Activated CD8-positive, alpha-beta memory T cell treated with anti-CD3 and anti-CD28 coated beads, Interleukin-2, amount 50 U/mL, for 1 hour (primary cell): ENCODE measurements around the gene SPRN.
"Not testable (repeated sequence)": the region's sequence is repeated elsewhere in the genome, so short reads cannot be mapped to it uniquely, and the experiment has no call there.

Experiments
- DNase-seq: peaks from one replicate; pipeline ENCODE4 v3.0.0-alpha.2; 2020; ENCODE audit errors: extremely low read depth

Gene SPRN

DNA sequence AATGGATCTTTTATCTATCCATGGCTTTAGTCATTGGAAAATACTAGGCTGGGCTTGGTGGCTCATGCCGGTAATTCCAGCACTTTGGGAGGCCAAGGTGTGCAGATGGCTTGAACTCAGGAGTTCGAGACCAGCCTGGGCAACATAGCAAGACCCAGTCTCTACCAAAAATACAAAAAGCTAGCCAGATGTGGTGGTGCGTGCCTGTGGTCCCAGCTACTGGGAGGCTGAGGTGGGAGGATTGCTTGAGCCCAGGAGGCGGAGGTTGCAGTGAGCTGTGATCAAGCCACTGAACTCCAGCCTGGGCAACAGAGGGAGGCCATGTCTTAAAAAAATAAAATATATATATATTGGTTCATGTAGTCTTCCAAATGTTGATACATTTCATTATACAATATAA lies 37.5 kb downstream of the SPRN start:
- not testable (repeated sequence) for DNase-seq

DNA sequence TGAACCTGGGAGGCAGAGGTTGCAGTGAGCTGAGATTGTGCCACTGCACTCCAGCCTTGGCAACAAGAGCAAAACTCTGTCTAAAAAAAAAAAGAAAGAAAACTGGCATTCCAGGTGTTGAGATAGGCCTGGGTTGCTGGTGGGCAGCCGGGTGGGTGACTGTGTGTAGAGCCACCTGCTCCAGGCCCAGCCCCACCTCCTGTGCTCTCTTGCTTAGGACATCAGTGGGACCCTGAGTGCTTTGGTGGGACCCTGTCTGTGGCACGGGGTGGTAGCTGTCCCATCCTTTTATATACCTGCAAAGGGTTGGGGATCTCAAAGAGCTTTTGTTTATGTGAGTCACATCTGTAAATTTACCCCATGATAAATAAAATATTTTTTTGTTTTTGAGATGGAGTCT lies 39.2 kb downstream of the SPRN start:
- DNase-seq: no peak

DNA sequence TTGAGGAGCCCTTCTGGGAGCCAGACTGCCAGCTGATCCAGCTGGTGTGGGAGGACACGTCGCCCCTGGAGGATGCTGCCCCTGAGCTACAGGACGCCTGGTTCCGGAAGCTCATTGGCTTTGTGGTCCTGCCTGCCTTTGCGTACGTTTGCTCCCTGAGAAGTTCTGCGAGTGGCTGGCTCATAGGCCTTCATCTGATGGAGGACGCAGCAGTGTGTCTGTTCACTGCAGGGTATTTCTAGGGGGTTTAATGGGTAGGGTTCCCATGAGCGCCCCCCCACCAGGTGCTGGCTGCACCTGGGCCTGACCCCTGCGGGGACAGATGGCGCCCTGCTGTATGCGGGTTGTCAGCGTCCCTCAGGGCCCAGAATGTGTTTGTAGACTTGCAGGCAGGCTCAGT lies 40.4 kb downstream of the SPRN start:
- no peak for DNase-seq

DNA sequence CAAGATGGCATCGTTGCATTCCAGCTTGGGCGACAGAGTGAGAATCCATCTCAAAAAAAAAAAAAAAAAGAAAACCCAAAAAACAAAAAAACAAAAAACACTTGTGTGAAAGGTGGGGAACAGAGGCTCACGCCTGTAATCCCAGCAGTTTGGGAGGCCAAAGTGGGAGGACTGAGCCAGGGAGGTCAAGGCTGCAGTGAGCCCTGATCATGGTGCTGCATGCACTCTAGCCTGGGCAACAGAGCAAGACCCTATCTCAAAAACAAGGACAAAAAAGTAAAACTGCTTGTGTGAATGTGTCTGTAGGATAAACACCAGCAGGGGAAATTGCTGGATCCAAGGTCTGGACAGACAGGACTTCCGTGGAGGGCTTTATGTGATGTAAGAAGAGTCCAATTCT lies 40.9 kb downstream of the SPRN start:
- no peak for DNase-seq

DNA sequence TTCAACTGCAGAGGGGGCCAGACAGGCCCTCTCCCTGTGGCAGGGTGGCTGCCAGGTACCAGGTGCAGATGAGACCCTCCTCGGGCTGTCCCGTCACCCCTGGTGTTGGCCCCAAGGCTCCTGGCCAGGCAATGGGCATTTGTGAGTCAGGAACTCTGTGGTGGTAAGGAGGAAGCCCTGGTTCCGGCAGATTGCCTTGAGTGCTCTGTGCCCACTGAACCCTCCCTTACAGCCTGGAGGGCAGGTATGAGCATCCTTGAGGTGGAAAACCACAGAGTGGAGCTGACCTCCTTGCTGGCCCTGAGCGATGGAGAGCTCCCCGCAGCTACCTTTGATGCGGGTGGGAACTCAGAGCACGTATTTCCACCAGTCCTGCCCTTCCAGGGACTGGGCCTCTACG lies 43.4 kb downstream of the SPRN start:
- DNase-seq: no peak

DNA sequence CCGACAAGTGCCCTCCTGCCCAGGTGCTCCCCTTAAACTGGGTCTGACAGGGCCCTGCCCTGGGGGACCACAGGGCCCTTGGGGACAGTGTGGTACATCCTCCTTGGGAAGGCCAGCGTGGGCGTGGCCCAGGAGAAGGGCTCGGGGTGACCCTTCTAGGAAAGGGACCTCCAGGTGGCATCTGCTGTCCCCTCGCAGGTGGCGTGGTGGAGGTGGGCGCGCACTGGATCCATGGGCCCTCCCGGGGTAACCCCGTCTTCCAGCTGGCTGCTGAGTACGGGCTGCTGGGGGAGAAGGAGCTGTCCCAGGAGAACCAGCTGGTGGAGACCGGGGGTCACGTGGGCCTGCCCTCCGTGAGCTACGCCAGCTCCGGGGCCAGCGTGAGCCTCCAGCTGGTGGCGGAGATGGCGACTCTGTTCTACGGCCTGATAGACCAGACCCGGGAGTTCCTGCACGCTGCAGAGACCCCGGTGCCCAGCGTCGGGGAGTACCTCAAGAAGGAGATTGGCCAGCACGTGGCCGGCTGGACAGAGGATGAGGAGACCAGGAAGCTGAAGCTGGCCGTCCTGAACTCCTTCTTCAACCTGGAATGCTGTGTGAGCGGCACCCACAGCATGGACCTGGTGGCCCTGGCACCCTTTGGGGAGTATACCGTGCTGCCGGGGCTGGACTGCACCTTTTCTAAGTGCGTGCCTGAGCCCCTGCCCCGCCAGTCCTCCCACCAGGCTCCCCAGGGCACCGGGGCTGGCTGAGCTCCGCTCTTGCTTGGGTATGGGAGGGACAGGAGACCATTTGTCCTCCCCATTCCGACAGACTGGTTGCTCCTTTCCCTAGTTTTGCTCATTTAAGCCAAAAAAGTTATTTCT lies 44.4 kb downstream of the SPRN start:
- DNase-seq: no peak

DNA sequence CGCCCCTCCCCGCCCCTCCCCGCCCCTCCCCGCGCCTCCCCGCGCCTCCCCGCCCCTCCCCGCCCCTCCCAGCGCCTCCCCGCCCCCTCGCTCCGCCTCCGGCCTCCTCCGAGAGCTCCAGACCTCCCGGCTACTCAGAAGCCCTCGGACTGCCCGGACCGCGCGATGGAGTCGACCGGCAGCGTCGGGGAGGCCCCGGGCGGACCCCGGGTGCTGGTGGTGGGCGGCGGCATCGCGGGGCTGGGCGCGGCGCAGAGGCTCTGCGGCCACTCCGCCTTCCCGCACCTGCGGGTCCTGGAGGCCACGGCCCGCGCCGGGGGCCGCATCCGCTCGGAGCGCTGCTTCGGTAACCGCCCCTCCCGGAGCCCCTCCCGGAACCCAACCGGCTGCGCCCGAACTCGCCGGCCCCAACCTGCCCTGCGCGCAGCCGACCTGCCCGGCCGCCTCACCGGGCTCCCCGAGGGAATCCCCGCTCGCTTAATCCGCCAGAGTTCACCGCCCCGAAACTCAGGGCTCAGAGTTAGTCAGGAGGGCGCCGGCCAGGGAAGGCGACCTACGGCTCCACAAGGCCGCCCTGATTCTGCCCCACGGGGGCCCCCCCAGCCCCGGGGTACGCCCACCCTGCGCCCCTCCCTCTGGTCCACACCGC lies 45.1 kb downstream of the SPRN start, which contains the start of gene PAOX:
Gene PAOX, plus strand, starts transcription at position 111 of the 649 bp plus-strand sequence. Its CDS starts 55 bp downstream, at position 166.
- DNase-seq: no peak

DNA sequence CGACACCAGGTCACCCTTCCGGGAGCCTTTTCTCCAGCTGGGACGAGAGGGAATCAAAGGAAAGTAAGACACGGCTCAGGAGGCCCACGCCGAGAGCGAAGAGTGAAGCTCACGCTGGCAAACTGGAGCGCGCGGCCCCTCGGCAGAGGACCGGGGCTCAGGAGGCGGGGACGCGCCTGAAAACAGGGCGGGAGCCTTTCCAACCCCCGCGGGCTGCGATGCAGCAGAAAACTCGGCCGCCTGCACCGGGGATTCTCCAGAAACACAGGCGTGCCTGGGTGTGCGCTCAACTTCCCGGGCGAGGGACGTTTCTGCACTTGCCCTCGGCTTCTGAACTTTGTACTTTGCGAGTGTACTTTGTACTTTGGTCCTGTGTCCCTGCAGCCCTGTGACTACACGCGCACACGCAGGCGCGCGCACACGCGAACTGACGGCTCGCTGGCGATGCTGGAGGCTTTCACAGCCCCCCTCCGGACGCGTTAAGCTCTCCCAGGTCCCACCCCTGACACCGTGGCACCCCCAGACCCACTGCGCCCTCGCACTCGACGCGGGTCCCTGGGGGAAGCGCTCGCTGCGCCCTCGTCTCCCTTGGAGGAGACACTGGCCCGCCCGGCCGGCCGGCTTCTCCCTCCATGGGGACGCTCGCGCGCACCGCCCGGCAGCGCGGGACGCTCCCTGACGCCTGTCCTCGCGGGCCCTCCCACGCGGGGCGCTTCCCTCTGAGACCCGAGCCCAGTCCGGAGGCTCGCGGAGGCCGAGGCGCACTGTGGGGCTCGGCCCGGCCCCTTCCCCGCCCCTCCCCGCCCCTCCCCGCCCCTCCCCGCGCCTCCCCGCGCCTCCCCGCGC lies 46.0 kb downstream of the SPRN start:
- no peak for DNase-seq

DNA sequence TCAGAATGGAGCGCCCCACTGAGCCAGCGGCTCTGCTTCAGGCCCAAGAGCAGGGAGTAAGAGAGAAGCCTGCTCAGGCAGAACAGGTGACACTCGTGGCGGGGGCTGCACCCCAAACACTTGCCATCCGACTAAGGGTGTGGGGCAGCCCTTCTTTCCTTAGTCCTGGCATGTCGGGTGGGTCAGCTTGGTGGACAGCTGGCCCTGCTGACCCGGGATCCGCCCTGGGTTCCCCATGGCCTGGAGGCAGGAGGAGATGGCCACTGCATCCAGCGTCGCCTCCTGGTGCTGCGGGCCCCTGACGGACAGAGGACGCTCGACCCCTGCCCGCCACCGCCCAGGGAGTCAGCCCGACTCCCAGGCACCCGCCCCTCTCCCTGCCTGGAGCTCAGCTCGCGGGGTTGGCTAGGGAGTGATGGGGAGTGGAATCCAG lies 46.6 kb downstream of the SPRN start:
- no peak for DNase-seq

DNA sequence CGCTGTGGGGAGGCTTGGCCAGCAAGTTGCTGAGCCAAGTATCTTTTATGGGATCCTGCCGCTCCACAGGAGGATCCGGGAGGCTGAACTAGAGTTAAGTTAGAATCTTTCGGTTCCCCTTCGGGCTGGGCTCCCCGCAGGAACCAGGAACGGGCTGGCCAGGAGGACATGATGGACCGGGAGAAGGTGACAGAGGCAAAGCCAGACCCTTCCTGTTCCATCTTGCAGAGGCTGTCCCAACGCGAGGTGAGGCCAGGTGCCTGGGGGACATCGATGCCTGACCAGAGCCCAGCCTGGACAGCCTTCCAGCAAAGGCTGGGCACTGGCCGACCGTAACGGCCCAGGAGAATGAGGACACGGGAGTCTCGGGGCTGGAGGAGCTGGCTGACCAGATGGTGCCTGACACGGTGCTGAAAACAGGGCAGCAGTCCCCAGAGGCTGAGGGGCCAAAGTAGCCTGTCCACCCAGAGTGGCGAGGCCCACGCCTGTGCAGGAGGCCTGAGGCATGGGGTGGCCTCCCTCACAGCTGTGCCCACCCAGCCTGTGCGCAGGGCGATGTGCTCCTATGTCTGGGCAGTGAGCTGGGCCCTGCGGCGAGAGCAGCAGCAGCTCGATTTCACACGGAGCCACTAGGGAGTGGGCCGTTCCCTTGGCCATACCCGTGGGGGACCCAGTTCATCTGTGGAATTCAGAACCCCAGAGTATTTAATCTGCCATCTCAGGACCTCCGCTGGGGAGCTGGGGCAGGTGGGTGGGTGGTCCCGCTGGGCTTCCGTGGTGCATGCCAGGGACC lies 47.2 kb downstream of the SPRN start:
- no peak for DNase-seq

DNA sequence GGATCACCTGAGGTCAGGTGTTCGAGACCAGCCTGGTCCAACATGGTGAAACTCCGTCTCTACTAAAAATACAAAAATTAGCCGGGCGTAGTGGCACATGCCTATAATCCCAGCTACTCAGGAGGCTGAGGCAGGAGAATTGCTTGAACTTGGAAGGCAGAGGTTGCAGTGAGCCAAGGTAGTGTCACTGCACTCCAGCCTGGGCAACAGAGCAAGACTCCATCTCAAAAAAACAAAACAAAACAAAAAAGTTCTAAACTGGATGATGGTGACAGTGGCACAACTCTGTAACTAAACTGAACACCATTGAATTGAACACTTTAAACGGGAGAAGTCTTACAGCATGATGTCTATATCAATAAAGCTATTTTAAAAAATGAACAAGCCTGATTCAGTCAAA lies 48.2 kb downstream of the SPRN start:
- DNase-seq: not testable (repeated sequence)

DNA sequence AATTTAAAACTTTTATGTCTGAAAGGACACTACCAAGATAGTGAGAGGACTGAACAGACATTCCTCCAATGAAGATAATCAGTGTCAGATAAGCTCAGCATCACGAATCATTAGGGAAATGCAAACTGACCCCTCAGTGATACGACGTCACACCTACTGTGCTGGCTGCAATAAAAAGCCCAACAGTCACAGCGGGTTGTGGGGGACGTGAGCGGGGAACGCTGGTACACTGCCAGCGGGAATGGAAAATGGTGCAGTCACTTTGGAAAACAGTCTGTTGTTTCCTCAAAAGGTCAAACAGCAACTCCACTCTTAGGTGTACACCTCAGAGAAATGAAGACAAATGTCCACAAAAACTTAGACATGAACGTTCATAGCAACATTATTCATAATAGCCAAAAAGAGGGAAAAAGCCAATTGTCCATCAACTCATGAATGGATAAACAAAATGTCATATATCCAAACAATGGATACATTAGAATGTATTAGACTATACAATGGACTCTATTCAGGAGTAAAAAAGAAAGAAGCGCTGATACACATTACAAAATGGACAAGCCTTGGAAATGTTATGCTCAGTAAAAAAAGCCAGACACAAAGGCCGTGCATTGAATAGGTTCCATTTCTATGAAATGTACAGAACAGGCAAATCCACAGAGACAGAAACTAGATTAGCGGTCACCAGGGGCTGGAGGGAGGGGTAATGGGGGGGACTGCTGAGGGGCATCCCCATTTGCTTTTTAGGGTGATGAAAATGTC lies 48.9 kb downstream of the SPRN start:
- DNase-seq: no peak

DNA sequence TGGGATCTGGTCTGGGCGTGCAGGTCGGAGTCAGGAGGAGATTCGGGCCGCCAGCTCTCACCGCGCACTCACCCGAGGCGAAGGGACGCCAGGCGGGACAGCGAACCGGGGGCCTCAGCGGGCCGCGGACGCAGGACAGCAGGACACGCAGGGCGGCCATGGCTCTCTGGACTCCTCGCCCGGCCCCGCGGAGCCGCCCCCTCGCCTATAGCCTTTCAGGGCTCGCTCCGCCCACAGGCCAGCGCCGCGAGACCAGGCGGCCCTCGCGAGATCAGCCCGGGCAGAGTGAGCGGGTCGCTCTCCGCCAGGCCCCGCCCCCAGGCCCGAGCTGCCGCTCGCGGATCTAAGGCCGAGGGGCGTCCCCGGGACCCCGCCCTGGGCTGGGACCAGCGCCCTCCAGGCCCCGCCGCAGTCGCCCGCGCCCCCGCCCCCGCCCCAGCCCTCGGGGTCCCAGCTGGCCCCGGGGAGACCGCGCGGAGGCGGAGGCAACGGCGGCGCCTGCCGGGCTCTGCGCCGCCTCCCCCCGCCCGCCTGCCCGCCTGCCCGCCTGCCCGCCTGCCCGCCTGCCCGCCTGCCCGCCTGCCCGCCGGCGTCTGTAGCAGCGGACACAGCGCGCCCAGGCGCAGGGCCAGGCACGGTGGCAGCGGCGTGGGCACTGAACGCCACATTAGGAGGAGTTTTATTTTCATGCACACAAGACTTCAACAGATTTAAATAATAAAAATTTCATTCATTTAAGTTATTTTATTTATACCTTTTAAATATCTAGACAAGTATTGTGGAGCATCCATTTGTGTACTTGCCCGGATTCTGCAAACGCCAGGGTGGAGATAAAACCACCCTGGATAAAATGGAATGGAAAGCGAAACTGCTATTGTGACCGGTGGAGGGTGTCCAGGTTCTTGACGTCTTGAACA lies 51.0 kb downstream of the SPRN start, which contains the start of gene ECHS1:
Gene ECHS1, minus strand, starts transcription at position 181 of the 917 bp plus-strand sequence. Its CDS starts 21 bp downstream, at position 160.
- peak; percentile 57 for DNase-seq

DNA sequence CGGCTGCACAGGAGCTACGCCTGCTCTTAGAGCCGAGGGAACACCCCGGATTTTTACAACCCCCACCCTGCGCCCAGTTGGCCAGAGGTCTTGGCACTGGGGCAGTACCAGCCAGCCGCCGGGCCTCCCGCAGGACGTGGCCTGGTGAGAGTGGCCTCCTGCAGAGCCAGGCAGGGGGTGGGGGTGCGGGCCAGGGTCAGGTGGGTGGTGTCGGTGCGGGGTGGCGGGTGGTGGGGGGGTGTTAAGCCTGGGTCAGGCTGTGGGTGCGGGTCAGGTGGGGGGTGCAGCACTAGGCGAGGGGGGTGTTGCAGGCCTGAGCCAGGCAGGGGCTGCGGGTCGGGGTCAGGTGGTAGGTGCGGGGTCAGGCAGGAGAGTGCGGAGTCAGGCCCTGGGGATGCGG lies 51.9 kb downstream of the SPRN start:
- DNase-seq: no peak
